Suppressor macrophage treated with lipopolysaccharide for 1 hour (primary cell): ENCODE measurements around the gene DUSP10.

ENCODE experiments used
- DNase-seq, 3 donors: peaks; one replicate each; pipeline ENCODE4 v3.0.0-alpha.2; 2020 to 2022

The DUSP10 gene

DNA sequence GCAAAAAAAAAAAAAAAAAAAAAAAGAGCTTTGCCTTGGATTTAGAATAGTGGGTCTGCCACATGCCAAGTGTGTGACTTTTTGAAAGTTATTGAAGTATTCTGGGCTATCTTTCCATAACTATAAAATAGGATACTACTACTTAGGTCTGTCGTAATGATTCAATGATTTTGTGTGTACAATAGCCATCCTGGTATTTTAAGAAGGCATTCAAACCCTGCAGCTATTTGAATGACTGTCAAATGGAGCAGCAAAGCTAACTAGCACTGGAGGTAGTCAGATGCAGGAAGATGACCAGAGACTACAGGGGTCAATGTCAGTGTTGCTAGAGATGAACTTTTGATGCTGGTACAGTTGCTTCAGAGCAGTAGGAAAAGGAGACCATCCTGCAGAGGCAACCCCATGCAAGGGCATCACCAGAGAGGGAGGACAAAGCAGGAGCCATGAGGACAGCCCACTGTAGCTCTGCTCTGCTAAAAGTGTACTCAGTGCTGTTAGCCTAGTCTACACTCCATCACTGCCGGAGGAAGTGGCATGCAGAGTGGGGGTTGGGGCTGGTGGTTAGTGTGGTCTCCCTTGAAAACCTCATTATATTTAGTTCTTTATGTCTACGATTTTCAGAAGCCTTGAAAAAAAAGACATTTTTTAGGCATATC is 29.0 kb downstream of the DUSP10 start:
- no peak for DNase-seq

- DNase-seq, result peak; percentile 79 to 91 (median 90)
These were observed 29.6 kb downstream of the DUSP10 start for GRCh38 chr1:221712198-221712684.

GRCh38 chr1:221711656-221712055 is 30.2 kb downstream of the DUSP10 start:
- DNase-seq, result no peak

GRCh38 chr1:221711063-221711577 is 30.8 kb downstream of the DUSP10 start:
- no peak for DNase-seq

GRCh38 chr1:221709854-221710253 is 32.0 kb downstream of the DUSP10 start:
- DNase-seq, result no peak

- peak in 2 of 3 donors; percentile 54 to 61 for DNase-seq
These were observed 32.9 kb downstream of the DUSP10 start for GRCh38 chr1:221708987-221709386.

- DNase-seq, result peak; percentile 90 to 97 (median 95)
These were observed 33.8 kb downstream of the DUSP10 start for GRCh38 chr1:221708076-221708571.

- no peak for DNase-seq
These were observed 34.9 kb downstream of the DUSP10 start for GRCh38 chr1:221706876-221707582.

- no peak for DNase-seq
These were observed 35.7 kb downstream of the DUSP10 start for GRCh38 chr1:221706191-221706590.

- DNase-seq, result peak; percentile 58 to 89 (median 86)
These were observed 37.6 kb downstream of the DUSP10 start for GRCh38 chr1:221704306-221704705.

DNA sequence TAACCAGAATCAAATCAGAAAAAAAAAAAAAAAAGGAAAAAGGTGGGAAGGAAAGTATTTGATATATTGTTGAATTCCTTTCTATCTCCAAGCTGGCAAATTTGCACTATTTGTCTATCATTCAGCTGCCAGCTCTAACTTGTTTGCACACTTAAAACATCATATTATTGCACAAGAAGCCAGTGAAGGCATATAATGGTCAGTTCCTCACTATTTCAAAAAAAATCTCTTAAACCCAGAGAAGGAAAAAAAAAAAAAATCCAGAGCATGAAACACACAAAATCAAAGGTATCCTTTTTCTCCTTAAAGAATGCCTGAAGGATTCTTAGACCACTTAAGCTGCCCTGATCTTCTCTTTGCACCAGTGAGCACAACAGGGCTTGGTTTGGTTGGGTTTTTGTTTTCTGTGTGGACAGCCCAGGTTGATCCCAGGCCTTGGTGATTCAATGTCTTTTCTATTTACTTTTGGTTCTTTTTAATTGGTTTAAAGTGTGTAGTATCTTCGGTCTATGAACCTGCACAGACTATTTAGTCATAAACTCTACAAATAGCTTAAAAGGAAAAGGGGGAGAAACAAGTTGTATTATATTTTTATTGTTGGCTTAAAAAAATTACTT is 40.2 kb downstream of the DUSP10 start:
- no peak for DNase-seq

GRCh38 chr1:221700948-221701347 is 40.9 kb downstream of the DUSP10 start:
- DNase-seq, result no peak

DNA sequence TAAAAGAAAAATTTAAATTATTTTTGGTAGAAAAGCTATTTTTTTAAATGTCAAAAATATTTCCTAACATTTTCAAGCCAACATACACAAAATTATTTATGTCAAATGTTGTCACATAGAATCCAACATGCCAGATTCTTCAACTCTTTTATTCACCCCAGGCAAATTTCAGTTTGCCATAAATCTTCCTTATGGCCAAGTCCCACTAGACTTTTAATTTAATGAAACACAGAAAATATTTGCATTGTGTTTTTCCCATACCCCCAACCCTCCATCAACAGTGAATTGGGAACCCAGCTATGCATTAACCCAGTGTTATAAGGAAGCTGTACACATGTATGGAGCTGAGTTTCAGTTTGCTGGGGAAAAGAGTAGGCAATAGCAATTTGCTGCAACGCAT is 41.4 kb downstream of the DUSP10 start:
- DNase-seq, result no peak

DNA sequence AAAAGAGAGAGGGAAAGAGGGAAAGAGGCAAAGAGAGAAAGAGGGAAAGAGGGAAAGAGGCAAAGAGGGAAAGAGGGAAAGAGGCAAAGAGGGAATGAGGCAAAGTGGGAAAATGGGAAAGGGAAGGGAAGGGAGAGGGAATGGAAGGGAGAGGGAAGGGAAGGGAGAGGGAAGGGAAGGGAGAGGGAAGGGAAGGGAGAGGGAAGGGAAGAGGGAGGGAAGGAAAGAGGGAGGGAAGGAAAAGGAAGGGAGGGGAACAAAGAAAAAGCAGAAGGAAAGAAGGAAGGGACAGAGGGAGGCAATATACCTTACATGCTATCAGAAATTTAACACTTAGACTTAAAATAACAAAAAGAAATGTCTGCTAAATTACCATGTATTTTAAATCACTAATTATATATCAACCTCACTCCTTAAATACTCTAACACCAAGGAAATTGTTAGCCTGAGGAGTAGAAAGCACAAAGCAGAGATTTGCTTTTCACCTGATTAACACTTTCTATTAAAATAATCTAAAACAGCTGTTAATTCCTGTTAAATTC is 41.8 kb downstream of the DUSP10 start:
- DNase-seq, result no peak

GRCh38 chr1:221699577-221699976 is 42.3 kb downstream of the DUSP10 start:
- DNase-seq, result no peak

DNA sequence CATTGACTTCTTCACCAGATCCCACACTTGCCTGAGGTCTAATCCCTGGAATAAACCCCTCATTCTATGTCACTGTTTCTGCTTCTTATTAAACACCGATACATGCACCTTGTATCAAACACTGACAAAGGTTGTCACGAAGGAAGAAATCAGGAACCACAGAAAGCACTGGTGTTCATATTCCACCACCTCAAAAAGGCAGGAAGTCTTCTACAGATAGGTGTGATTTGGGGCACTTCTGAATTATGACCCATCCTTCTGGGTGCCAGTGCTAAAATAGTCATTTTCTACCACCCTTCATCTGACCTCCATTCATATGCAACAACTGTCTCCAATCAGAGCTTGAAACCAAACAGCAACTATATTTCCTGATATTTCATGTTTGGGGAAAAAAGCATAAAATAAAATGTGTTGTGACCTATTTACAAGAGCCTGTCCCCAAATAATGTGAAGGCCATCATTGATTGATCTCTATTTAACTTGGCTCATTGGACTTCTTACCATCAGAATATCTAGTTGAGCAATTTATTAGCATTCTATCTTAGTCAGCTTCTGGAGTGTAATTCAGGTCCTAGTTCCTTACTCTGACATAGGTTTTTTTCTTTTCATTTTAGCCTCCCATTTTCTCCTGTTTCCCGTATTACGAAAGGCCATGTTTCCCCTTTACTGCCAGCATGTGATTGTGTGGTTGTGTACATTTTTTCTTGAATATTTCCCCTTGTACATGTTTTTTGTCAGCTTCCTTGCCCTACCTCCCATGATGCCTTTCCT is 43.1 kb downstream of the DUSP10 start:
- DNase-seq, result peak; percentile 70 to 89 (median 87)

DNA sequence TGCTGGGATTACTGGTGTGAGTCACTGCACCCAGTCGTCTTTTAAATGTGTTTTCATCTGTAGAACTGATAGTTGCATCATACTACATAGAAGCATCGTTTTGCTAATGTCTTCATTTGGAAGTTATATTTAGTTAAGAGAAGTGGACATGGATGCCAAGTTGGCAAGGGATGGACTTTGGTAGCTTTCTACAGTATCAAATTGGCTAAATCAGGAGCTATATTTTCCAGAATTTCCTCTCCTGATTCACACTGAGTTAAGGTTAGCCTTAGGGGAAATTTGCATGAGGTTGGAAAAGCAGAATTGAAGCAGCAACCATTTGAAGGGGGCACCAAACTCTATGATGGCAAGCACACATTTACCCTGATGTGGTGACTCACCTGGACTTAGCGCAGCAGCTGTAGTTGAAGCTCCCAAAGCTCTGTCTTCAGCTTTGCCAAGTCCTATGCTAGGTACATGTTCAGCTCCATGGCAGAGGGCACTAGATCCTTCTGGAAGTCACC is 43.9 kb downstream of the DUSP10 start:
- DNase-seq, result peak in 2 of 3 donors; percentile 36 to 55

GRCh38 chr1:221696718-221697461 is 45.0 kb downstream of the DUSP10 start:
- peak; percentile 31 to 60 (median 41) for DNase-seq

GRCh38 chr1:221696027-221696426 is 45.9 kb downstream of the DUSP10 start:
- DNase-seq, result no peak

DNA sequence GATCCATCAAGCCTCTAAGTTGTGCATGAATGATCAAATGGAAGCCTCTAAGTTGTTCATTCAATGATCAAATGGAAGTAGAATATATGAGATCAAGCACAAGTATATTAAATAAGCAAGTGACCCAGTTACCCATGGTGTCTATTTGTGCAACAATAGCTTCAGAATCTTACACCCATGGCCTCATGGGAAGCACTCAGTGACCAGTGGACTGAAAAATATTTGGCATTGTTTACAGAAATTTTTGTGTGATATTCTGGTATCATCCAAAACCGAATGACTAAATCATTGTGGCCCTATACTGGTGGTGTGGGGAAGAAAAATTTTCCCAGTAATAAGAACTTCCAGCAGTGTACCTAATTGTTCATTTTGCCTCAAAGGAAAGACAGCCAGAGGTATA is 46.6 kb downstream of the DUSP10 start:
- DNase-seq, result no peak

DNA sequence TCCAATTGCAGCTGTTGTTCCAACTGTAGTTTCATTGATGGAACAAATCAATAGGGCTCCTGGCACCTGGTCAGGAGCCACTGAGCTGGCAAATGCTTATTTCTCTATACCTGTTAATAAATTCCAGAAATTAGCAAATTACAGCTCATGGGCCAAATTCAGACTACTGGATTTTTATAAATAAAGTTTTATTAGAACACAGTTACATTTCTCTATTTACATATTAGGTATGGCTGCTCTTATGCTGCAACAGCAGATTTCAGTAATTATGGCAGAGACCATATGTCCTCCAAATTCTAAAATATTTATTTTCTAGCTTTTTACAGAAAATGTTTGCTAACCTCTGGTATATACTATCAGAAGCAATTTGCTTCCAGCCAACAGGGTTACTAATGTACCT is 47.8 kb downstream of the DUSP10 start:
- no peak for DNase-seq
